Neural progenitor cell (in vitro differentiated cells): Measurements from ENCODE around the gene PAQR8. TPM values are rescaled to one million over a fixed set of nuclear protein-coding genes. Genes with fewer than 3 reads are reported as not detected.

ENCODE experiments used
- DNase-seq: peaks from one replicate; pipeline ENCODE4 v3.0.0-alpha.2; 2016; ENCODE audit warnings: low spot score
- H2AFZ ChIP-seq: fragments of 200-600 bp; sonication (generic); replicated peaks from 2 replicates; pipeline ENCODE4 v1.6.1; 2016; ENCODE audit warnings: antibody characterized with exemption
- H3F3A ChIP-seq: fragments of 200-600 bp; sonication (generic); 2 replicates; pipeline ENCODE4 v1.6.1; 2016; ENCODE audit warnings: antibody characterized with exemption, low read depth
- H3K27ac ChIP-seq: fragments of 200-600 bp; sonication (generic); 2 replicates; pipeline ENCODE4 v1.5.1; 2016; ENCODE audit warnings: mild to moderate bottlenecking
- H3K27me3 ChIP-seq: fragments of 200-600 bp; sonication (generic); 2 replicates; pipeline ENCODE4 v1.6.1; 2016; ENCODE audit warnings: mild to moderate bottlenecking, moderate library complexity
- H3K36me3 ChIP-seq: fragments of 200-600 bp; sonication (generic); 2 replicates; pipeline ENCODE4 v1.5.1; 2016
- H3K4me1 ChIP-seq: fragments of 200-600 bp; sonication (generic); 2 replicates; pipeline ENCODE4 v1.6.1; 2016; ENCODE audit warnings: mixed run types
- H3K4me2 ChIP-seq: fragments of 200-600 bp; sonication (generic); 2 replicates; pipeline ENCODE4 v1.6.1; 2016
- H3K4me3 ChIP-seq: fragments of 200-600 bp; sonication (generic); 2 replicates; pipeline ENCODE4 v1.5.1; 2016
- H3K79me2 ChIP-seq: fragments of 200-600 bp; sonication (generic); 2 replicates; pipeline ENCODE4 v1.6.1; 2016; ENCODE audit warnings: low read depth
- H3K9ac ChIP-seq: fragments of 200-600 bp; sonication (generic); 2 replicates; pipeline ENCODE4 v1.6.1; 2016
- H3K9me3 ChIP-seq: fragments of 200-600 bp; sonication (generic); 2 replicates; pipeline ENCODE4 v1.5.1; 2016; ENCODE audit warnings: low read depth
- H4K20me1 ChIP-seq: fragments of 200-600 bp; sonication (generic); 2 replicates; pipeline ENCODE4 v1.6.1; 2016; ENCODE audit warnings: low read depth
- H3K27ac Mint-ChIP-seq: 3 replicates; pipeline ENCODE4 v1.8.0; 2021; ENCODE audit warnings: mixed read lengths
- H3K27me3 Mint-ChIP-seq: 2 replicates; pipeline ENCODE4 v1.8.0; 2022; ENCODE audit warnings: low read depth, mild to moderate bottlenecking, inconsistent platforms, moderate library complexity, mixed read lengths; ENCODE audit not compliant: insufficient read depth
- H3K36me3 Mint-ChIP-seq: 3 replicates; pipeline ENCODE4 v1.8.0; 2021; ENCODE audit warnings: mixed read lengths
- H3K4me1 Mint-ChIP-seq: 3 replicates; pipeline ENCODE4 v1.8.0; 2021; ENCODE audit warnings: mixed read lengths
- H3K4me3 Mint-ChIP-seq: 3 replicates; pipeline ENCODE4 v1.8.0; 2021; ENCODE audit warnings: mild to moderate bottlenecking, moderate library complexity, mixed read lengths
- H3K9me3 Mint-ChIP-seq: 3 replicates; pipeline ENCODE4 v1.8.0; 2020; ENCODE audit warnings: mixed read lengths
- EZH2 ChIP-seq: fragments of 200-600 bp; sonication (generic); IDR thresholded peaks from 2 replicates; pipeline ENCODE4 v1.6.1; 2017; ENCODE audit warnings: antibody characterized with exemption, mild to moderate bottlenecking, moderate library complexity
- EZH2phosphoT487 ChIP-seq: fragments of 200-600 bp; sonication (generic); IDR thresholded peaks from 2 replicates; pipeline ENCODE4 v1.6.1; 2017; ENCODE audit warnings: antibody characterized with exemption
- total RNA-seq: library from RNA; depleted of rRNA; stranded (reverse); fragments of >200 nt; gene quantifications from 2 replicates; pipeline ENCODE4 v1.2.3, GENCODE V29; 2015; ENCODE audit warnings: low replicate concordance
- TF ChIP-seq, protein P1 (sequence below): fragments of 200-600 bp; sonication (generic); IDR thresholded peaks from 2 replicates; pipeline ENCODE4 v1.5.1; 2017; ENCODE audit warnings: antibody characterized with exemption, mild to moderate bottlenecking

The PAQR8 gene
- total RNA-seq, 1 donor from 2014 or later = 16.9 TPM

GRCh38 chr6:52362443-52363227, 684 bp downstream of the PAQR8 start:
- DNase-seq = peak; percentile 61
- peaks cover 13% of the 10 kb centered on the region for H4K20me1 ChIP-seq
- Mint-ChIP-seq H3K4me1 (peaks cover 30% of the 10 kb centered on the region), H3K36me3 (peaks cover 11% of the 10 kb centered on the region), H3K27me3 (peaks cover 12% of the 10 kb centered on the region), H3K4me3 (peak overlapping the region; percentile 99), H3K9me3 (no peaks in the 10 kb centered on the region), H3K27ac (peak overlapping the region; percentile 82)
- peaks cover 32% of the 10 kb centered on the region for H3K27me3 ChIP-seq
- H3K27ac ChIP-seq = no peak overlapping the region
- TF ChIP-seq EZH2phosphoT487 (no peak), EZH2 (no peak)
- TF ChIP-seq, protein P1, sequence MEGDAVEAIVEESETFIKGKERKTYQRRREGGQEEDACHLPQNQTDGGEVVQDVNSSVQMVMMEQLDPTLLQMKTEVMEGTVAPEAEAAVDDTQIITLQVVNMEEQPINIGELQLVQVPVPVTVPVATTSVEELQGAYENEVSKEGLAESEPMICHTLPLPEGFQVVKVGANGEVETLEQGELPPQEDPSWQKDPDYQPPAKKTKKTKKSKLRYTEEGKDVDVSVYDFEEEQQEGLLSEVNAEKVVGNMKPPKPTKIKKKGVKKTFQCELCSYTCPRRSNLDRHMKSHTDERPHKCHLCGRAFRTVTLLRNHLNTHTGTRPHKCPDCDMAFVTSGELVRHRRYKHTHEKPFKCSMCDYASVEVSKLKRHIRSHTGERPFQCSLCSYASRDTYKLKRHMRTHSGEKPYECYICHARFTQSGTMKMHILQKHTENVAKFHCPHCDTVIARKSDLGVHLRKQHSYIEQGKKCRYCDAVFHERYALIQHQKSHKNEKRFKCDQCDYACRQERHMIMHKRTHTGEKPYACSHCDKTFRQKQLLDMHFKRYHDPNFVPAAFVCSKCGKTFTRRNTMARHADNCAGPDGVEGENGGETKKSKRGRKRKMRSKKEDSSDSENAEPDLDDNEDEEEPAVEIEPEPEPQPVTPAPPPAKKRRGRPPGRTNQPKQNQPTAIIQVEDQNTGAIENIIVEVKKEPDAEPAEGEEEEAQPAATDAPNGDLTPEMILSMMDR = peak; percentile 10
- no peaks in the 10 kb centered on the region for H3K36me3 ChIP-seq
- H3K4me3 ChIP-seq = peak overlapping the region; percentile 89
- peak overlapping the region; percentile 90 for H3K4me2 ChIP-seq
- H3K79me2 ChIP-seq = peaks cover 17% of the 10 kb centered on the region
- peaks cover 20% of the 10 kb centered on the region for H3K4me1 ChIP-seq
- peak overlapping the region; percentile 94 for H2AFZ ChIP-seq
- H3F3A ChIP-seq = peaks cover 6% of the 10 kb centered on the region
- no peaks in the 10 kb centered on the region for H3K9me3 ChIP-seq
- H3K9ac ChIP-seq = no peak overlapping the region

GRCh38 chr6:52363228-52363867, 1.4 kb downstream of the PAQR8 start:
- TF ChIP-seq, protein P1 = no peak
- TF ChIP-seq EZH2phosphoT487 (no peak), EZH2 (no peak)
- peak overlapping the region; percentile 99 for H3K4me3 Mint-ChIP-seq
- no peaks in the 10 kb centered on the region for H3K36me3 ChIP-seq
- H3K36me3 Mint-ChIP-seq = peaks cover 17% of the 10 kb centered on the region
- no peak overlapping the region for H3K27ac Mint-ChIP-seq
- H3F3A ChIP-seq = peaks cover 6% of the 10 kb centered on the region
- H3K27ac ChIP-seq = no peak overlapping the region
- peaks cover 32% of the 10 kb centered on the region for H3K27me3 ChIP-seq
- H3K4me1 Mint-ChIP-seq = peaks cover 30% of the 10 kb centered on the region
- no peak overlapping the region for H3K9ac ChIP-seq
- H3K9me3 ChIP-seq = no peaks in the 10 kb centered on the region
- H3K4me2 ChIP-seq = peak overlapping the region; percentile 90
- DNase-seq = no peak
- H3K4me1 ChIP-seq = peaks cover 20% of the 10 kb centered on the region
- peaks cover 13% of the 10 kb centered on the region for H4K20me1 ChIP-seq
- H2AFZ ChIP-seq = peak overlapping the region; percentile 94
- H3K4me3 ChIP-seq = peak overlapping the region; percentile 89
- H3K79me2 ChIP-seq = peaks cover 17% of the 10 kb centered on the region
- no peaks in the 10 kb centered on the region for H3K9me3 Mint-ChIP-seq
- peaks cover 12% of the 10 kb centered on the region for H3K27me3 Mint-ChIP-seq

GRCh38 chr6:52364480-52365166, 2.7 kb downstream of the PAQR8 start:
- peaks cover 21% of the 10 kb centered on the region for H3K36me3 Mint-ChIP-seq
- Histone ChIP-seq H2AFZ (no peak overlapping the region), H3K36me3 (no peaks in the 10 kb centered on the region), H3F3A (peaks cover 6% of the 10 kb centered on the region), H3K79me2 (peaks cover 17% of the 10 kb centered on the region), H3K27me3 (peaks cover 32% of the 10 kb centered on the region), H3K4me3 (no peak overlapping the region), H3K4me2 (peak overlapping the region; percentile 21), H4K20me1 (peaks cover 13% of the 10 kb centered on the region), H3K9ac (no peak overlapping the region), H3K27ac (no peak overlapping the region), H3K9me3 (no peaks in the 10 kb centered on the region), H3K4me1 (peaks cover 20% of the 10 kb centered on the region)
- peaks cover 12% of the 10 kb centered on the region for H3K27me3 Mint-ChIP-seq
- H3K4me1 Mint-ChIP-seq = peaks cover 30% of the 10 kb centered on the region
- H3K9me3 Mint-ChIP-seq = no peaks in the 10 kb centered on the region
- peak overlapping the region; percentile 55 for H3K4me3 Mint-ChIP-seq
- DNase-seq = no peak
- H3K27ac Mint-ChIP-seq = no peak overlapping the region
- TF ChIP-seq EZH2phosphoT487 = no peak
- TF ChIP-seq EZH2 = no peak
- TF ChIP-seq, protein P1 = no peak
